Fibroblast of lung (primary cell): ENCODE data around the gene LRRK2. TPM values are rescaled to one million over a fixed set of nuclear protein-coding genes. Genes with fewer than 3 reads are reported as not detected.

Experiments used
- DNase-seq, 2 donors: peaks; one replicate each; pipeline versions ENCODE4 v3.0.0 to v3.0.0-alpha.2; 2010; ENCODE audit warnings: low read depth in 2 of 2
- H2AFZ ChIP-seq: 2 replicates; pipeline ENCODE4 v1.5.1; 2012; ENCODE audit warnings: low read length, control low read depth, inconsistent platforms
- H3K27ac ChIP-seq: 2 replicates; pipeline ENCODE4 v1.5.1; 2011; ENCODE audit warnings: low read length, control low read depth; ENCODE audit not compliant: insufficient read depth
- H3K27me3 ChIP-seq: 2 replicates; pipeline ENCODE4 v1.5.1; 2011; ENCODE audit warnings: mild to moderate bottlenecking, low read length; ENCODE audit not compliant: control insufficient read depth, insufficient read depth
- H3K36me3 ChIP-seq: 2 replicates; pipeline ENCODE4 v1.5.1; 2011; ENCODE audit warnings: low read length; ENCODE audit not compliant: control insufficient read depth, insufficient read depth
- H3K4me1 ChIP-seq: 2 replicates; pipeline ENCODE4 v1.5.1; 2011; ENCODE audit warnings: low read length; ENCODE audit not compliant: control insufficient read depth, insufficient read depth; ENCODE audit errors: extremely low read depth
- H3K4me2 ChIP-seq: 2 replicates; pipeline ENCODE4 v1.5.1; 2011; ENCODE audit warnings: low read length, control low read depth; ENCODE audit not compliant: insufficient read depth; ENCODE audit errors: extremely low read depth
- H3K4me3 ChIP-seq, 4 experiments: fragments of 200-600 bp in 1 of 4; sonication (generic) in 1 of 4; replicated peaks in 1 of 4; 2 replicates each; pipeline ENCODE4 v1.5.1; 2011 to 2016; ENCODE audit warnings: low read length in 4 of 4, low read depth in 3 of 4, mild to moderate bottlenecking in 3 of 4, control low read depth in 2 of 4, inconsistent platforms in 1 of 4, mixed read lengths in 1 of 4; ENCODE audit not compliant: insufficient read depth in 1 of 4; ENCODE audit errors: control extremely low read depth in 1 of 4
- H3K79me2 ChIP-seq: 2 replicates; pipeline ENCODE4 v1.5.1; 2012; ENCODE audit warnings: mild to moderate bottlenecking, low read length, inconsistent platforms; ENCODE audit not compliant: control insufficient read depth, insufficient read depth
- H3K9ac ChIP-seq: 2 replicates; pipeline ENCODE4 v1.5.1; 2011; ENCODE audit warnings: mild to moderate bottlenecking, low read length, control low read depth; ENCODE audit not compliant: insufficient read depth
- H3K9me3 ChIP-seq: 2 replicates; pipeline ENCODE4 v1.5.1; 2012; ENCODE audit warnings: low read depth, low read length; ENCODE audit not compliant: control insufficient read depth, insufficient read depth
- H4K20me1 ChIP-seq: 2 replicates; pipeline ENCODE4 v1.5.1; 2011; ENCODE audit warnings: low read length; ENCODE audit not compliant: control insufficient read depth, insufficient read depth; ENCODE audit errors: extremely low read depth
- EZH2 ChIP-seq: IDR thresholded peaks from 2 replicates; pipeline ENCODE4 v1.5.1; 2012; ENCODE audit warnings: low read length, control low read depth, mild to moderate bottlenecking; ENCODE audit errors: missing control alignments
- polyA plus RNA-seq, 2 donors: library from polyadenylated mRNA; depleted of rRNA in 1 of 2; stranded (reverse) in 1 of 2; unstranded in 1 of 2; fragments of >200 nt; gene quantifications; 2 replicates each; pipeline ENCODE4 v1.2.1, GENCODE V29; 2011 to 2012; ENCODE audit warnings: missing spikeins in 1 of 2
- total RNA-seq: library from RNA; depleted of rRNA; stranded (reverse); fragments of >200 nt; gene quantifications from 2 replicates; pipeline ENCODE4 v1.2.1, GENCODE V29; 2014
- TF ChIP-seq, protein P1 (sequence below), 2 donors: IDR thresholded peaks in 1 of 2; conservative IDR thresholded peaks in 1 of 2; 1 replicate in 1 of 2; 2 replicates in 1 of 2; pipeline ENCODE4 v1.5.1; 2011 to 2012; ENCODE audit warnings: low read length in 2 of 2, control low read depth in 1 of 2, inconsistent platforms in 1 of 2, low read depth in 1 of 2, mild to moderate bottlenecking in 1 of 2

The LRRK2 gene
- total and polyA plus RNA-seq, 2 donors (not counting 1 experiment from before 2014, with no cell fraction given), result 2.2 to 14.0 TPM

- Histone ChIP-seq H3K4me2 (no peak overlapping the region), H3K36me3 (no peaks in the 10 kb centered on the region)
These were observed 46.1 kb upstream of the LRRK2 start for GRCh38 chr12:40178701-40179100.

DNA sequence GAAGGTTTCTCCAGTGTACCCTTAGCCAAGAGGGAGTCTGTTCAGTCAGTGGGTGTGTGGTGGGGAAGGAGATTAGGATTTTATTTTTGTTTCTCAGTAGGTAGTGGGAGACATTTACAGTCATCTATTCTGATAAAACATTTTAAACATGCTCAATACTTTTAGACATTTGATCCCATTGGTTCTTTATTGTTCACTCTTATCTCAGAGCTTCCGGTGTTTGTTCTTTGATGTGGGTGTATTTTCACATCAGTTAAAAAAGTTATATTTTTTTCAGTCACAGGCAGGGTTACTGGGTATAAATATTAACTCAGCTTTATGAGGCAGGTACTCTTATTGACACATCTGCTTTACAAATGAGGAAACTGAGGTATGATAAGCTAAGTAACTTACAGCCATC lies 43.3 kb upstream of the LRRK2 start:
- Histone ChIP-seq H3K4me3 (no peak overlapping the region), H2AFZ (no peak overlapping the region), H3K9me3 (no peaks in the 10 kb centered on the region), H3K27ac (no peak overlapping the region), H3K27me3 (no peaks in the 10 kb centered on the region), H3K4me1 (no peaks in the 10 kb centered on the region), H3K79me2 (no peaks in the 10 kb centered on the region), H3K36me3 (no peaks in the 10 kb centered on the region), H3K4me2 (no peak overlapping the region), H4K20me1 (no peaks in the 10 kb centered on the region), H3K9ac (no peak overlapping the region)
- DNase-seq, result no peak
- TF ChIP-seq, protein P1, sequence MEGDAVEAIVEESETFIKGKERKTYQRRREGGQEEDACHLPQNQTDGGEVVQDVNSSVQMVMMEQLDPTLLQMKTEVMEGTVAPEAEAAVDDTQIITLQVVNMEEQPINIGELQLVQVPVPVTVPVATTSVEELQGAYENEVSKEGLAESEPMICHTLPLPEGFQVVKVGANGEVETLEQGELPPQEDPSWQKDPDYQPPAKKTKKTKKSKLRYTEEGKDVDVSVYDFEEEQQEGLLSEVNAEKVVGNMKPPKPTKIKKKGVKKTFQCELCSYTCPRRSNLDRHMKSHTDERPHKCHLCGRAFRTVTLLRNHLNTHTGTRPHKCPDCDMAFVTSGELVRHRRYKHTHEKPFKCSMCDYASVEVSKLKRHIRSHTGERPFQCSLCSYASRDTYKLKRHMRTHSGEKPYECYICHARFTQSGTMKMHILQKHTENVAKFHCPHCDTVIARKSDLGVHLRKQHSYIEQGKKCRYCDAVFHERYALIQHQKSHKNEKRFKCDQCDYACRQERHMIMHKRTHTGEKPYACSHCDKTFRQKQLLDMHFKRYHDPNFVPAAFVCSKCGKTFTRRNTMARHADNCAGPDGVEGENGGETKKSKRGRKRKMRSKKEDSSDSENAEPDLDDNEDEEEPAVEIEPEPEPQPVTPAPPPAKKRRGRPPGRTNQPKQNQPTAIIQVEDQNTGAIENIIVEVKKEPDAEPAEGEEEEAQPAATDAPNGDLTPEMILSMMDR (conservative IDR thresholded peaks at IDR 0.05 in 1 of 2, IDR thresholded peaks at IDR 0.05 in 1 of 2; ENCODE audit: low read depth in 1 of 2, low read length in 2 of 2), result no peak
- no peak for TF ChIP-seq EZH2

More at GRCh38 chr12:40178701-40179100, 46.1 kb upstream of the LRRK2 start:
- Histone ChIP-seq H3K4me1 (no peaks in the 10 kb centered on the region), H3K27ac (no peak overlapping the region), H3K9ac (no peak overlapping the region), H2AFZ (no peak overlapping the region), H3K9me3 (no peaks in the 10 kb centered on the region), H4K20me1 (no peaks in the 10 kb centered on the region), H3K27me3 (no peaks in the 10 kb centered on the region), H3K79me2 (no peaks in the 10 kb centered on the region), H3K4me3 (no peak overlapping the region)
- no peak for DNase-seq
- no peak for TF ChIP-seq EZH2
- TF ChIP-seq, protein P1 (conservative IDR thresholded peaks at IDR 0.05 in 1 of 2, IDR thresholded peaks at IDR 0.05 in 1 of 2; ENCODE audit: low read depth in 1 of 2, low read length in 2 of 2), result no peak

- no peak overlapping the region for H3K9ac ChIP-seq
- no peaks in the 10 kb centered on the region for H3K27me3 ChIP-seq
- no peaks in the 10 kb centered on the region for H3K9me3 ChIP-seq
- no peak overlapping the region for H2AFZ ChIP-seq
- H3K27ac ChIP-seq, result no peak overlapping the region
- H3K36me3 ChIP-seq, result no peaks in the 10 kb centered on the region
- H3K4me2 ChIP-seq, result no peak overlapping the region
- H3K79me2 ChIP-seq, result no peaks in the 10 kb centered on the region
- no peak for DNase-seq
- TF ChIP-seq EZH2, result no peak
- TF ChIP-seq, protein P1 (conservative IDR thresholded peaks at IDR 0.05 in 1 of 2, IDR thresholded peaks at IDR 0.05 in 1 of 2; ENCODE audit: low read depth in 1 of 2, low read length in 2 of 2), result no peak
- no peaks in the 10 kb centered on the region for H3K4me1 ChIP-seq
- H4K20me1 ChIP-seq, result no peaks in the 10 kb centered on the region
- no peak overlapping the region for H3K4me3 ChIP-seq
These were observed 41.1 kb upstream of the LRRK2 start for GRCh38 chr12:40183715-40184114.
